Parathyroid adenoma (tissue), 2 donors: Measurements from ENCODE around the gene PIK3C2G.
A peak's percentile ranks its signal among the peaks of the same experiment; 100 is the strongest.

Experiments
- H2AFZ ChIP-seq: fragments of 300-600 bp; sonication (generic); one replicate; pipeline ENCODE4 v1.7.0; 2017; ENCODE audit warnings: antibody characterized with exemption, mild to moderate bottlenecking
- H3K27ac ChIP-seq: fragments of 300-600 bp; sonication (generic); one replicate; pipeline ENCODE4 v1.7.0; 2017
- H3K27me3 ChIP-seq: fragments of 300-600 bp; sonication (generic); one replicate; pipeline ENCODE4 v1.7.0; 2017; ENCODE audit warnings: low read length; ENCODE audit not compliant: control insufficient read depth, insufficient read depth
- H3K36me3 ChIP-seq: fragments of 300-600 bp; sonication (generic); one replicate; pipeline ENCODE4 v1.7.0; 2017; ENCODE audit warnings: low read length; ENCODE audit not compliant: control insufficient read depth, insufficient read depth
- H3K4me1 ChIP-seq: fragments of 300-600 bp; sonication (generic); one replicate; pipeline ENCODE4 v1.7.0; 2017; ENCODE audit warnings: control low read depth
- H3K4me2 ChIP-seq: fragments of 300-600 bp; sonication (generic); one replicate; pipeline ENCODE4 v1.7.0; 2017; ENCODE audit warnings: low read length
- H3K4me3 ChIP-seq: fragments of 300-600 bp; sonication (generic); one replicate; pipeline ENCODE4 v1.7.0; 2017; ENCODE audit warnings: low read depth, low read length
- H3K79me2 ChIP-seq: fragments of 300-600 bp; sonication (generic); one replicate; pipeline ENCODE4 v1.7.0; 2017; ENCODE audit warnings: control low read depth
- H3K9ac ChIP-seq: fragments of 300-600 bp; sonication (generic); one replicate; pipeline ENCODE4 v1.7.0; 2017; ENCODE audit warnings: mild to moderate bottlenecking
- H3K9me3 ChIP-seq: fragments of 300-600 bp; sonication (generic); one replicate; pipeline ENCODE4 v1.7.0; 2017; ENCODE audit warnings: low read length; ENCODE audit not compliant: control insufficient read depth
- CTCF ChIP-seq: fragments of 300-600 bp; sonication (generic); IDR thresholded peaks from one replicate; pipeline ENCODE4 v1.7.0; 2017; ENCODE audit warnings: antibody characterized with exemption, mild to moderate bottlenecking
- donor health status: primary hyperparathyroidism.

The PIK3C2G gene

GRCh38 chr12:18429366-18429765, 168.0 kb downstream of the PIK3C2G start:
- no peaks in the 10 kb centered on the region for H3K27me3 ChIP-seq
- H3K4me2 ChIP-seq, result no peak overlapping the region
- no peak overlapping the region for H3K9ac ChIP-seq
- H3K79me2 ChIP-seq, result no peaks in the 10 kb centered on the region
- H3K36me3 ChIP-seq, result no peaks in the 10 kb centered on the region
- H3K4me3 ChIP-seq, result no peak overlapping the region
- no peak overlapping the region for H2AFZ ChIP-seq
- no peak for TF ChIP-seq CTCF
- no peaks in the 10 kb centered on the region for H3K9me3 ChIP-seq
- no peak overlapping the region for H3K27ac ChIP-seq
- H3K4me1 ChIP-seq, result no peaks in the 10 kb centered on the region

- Histone ChIP-seq H3K4me3 (no peak overlapping the region), H3K27me3 (no peaks in the 10 kb centered on the region), H3K9me3 (no peaks in the 10 kb centered on the region), H3K79me2 (no peaks in the 10 kb centered on the region), H2AFZ (no peak overlapping the region), H3K9ac (no peak overlapping the region), H3K4me2 (no peak overlapping the region), H3K4me1 (no peaks in the 10 kb centered on the region), H3K36me3 (no peaks in the 10 kb centered on the region), H3K27ac (no peak overlapping the region)
- TF ChIP-seq CTCF, result peak; percentile 54
Observed at GRCh38 chr12:18430425-18431048, 169.2 kb downstream of the PIK3C2G start.

GRCh38 chr12:18431771-18432170, 170.5 kb downstream of the PIK3C2G start:
- Histone ChIP-seq H3K4me3 (no peak overlapping the region), H3K4me1 (no peaks in the 10 kb centered on the region), H3K27me3 (no peaks in the 10 kb centered on the region), H3K9me3 (no peaks in the 10 kb centered on the region), H3K36me3 (no peaks in the 10 kb centered on the region), H3K79me2 (no peaks in the 10 kb centered on the region), H2AFZ (no peak overlapping the region), H3K4me2 (no peak overlapping the region), H3K27ac (no peak overlapping the region), H3K9ac (no peak overlapping the region)
- no peak for TF ChIP-seq CTCF

- H3K79me2 ChIP-seq, result no peaks in the 10 kb centered on the region
- no peak overlapping the region for H3K4me3 ChIP-seq
- H3K36me3 ChIP-seq, result no peaks in the 10 kb centered on the region
- H3K9me3 ChIP-seq, result no peaks in the 10 kb centered on the region
- no peak overlapping the region for H3K27ac ChIP-seq
- no peak for TF ChIP-seq CTCF
- no peak overlapping the region for H3K9ac ChIP-seq
- no peaks in the 10 kb centered on the region for H3K4me1 ChIP-seq
- no peak overlapping the region for H2AFZ ChIP-seq
- no peaks in the 10 kb centered on the region for H3K27me3 ChIP-seq
- no peak overlapping the region for H3K4me2 ChIP-seq
Observed at GRCh38 chr12:18432206-18432605, 170.9 kb downstream of the PIK3C2G start.

GRCh38 chr12:18436170-18436569, 174.9 kb downstream of the PIK3C2G start:
- H2AFZ ChIP-seq, result no peak overlapping the region
- TF ChIP-seq CTCF, result no peak
- H3K79me2 ChIP-seq, result no peaks in the 10 kb centered on the region
- H3K9me3 ChIP-seq, result no peaks in the 10 kb centered on the region
- H3K36me3 ChIP-seq, result no peaks in the 10 kb centered on the region
- H3K27ac ChIP-seq, result no peak overlapping the region
- no peaks in the 10 kb centered on the region for H3K27me3 ChIP-seq
- no peak overlapping the region for H3K9ac ChIP-seq
- H3K4me2 ChIP-seq, result no peak overlapping the region
- H3K4me3 ChIP-seq, result no peak overlapping the region
- H3K4me1 ChIP-seq, result no peaks in the 10 kb centered on the region
